Dedifferentiated amniotic fluid mesenchymal stem cell (primary cell): ENCODE measurements around the gene BOD1.

Source experiments
- DNase-seq: peaks from one replicate; pipeline ENCODE4 v3.0.0-alpha.2; 2016; ENCODE audit errors: extremely low spot score

BOD1 gene

DNA sequence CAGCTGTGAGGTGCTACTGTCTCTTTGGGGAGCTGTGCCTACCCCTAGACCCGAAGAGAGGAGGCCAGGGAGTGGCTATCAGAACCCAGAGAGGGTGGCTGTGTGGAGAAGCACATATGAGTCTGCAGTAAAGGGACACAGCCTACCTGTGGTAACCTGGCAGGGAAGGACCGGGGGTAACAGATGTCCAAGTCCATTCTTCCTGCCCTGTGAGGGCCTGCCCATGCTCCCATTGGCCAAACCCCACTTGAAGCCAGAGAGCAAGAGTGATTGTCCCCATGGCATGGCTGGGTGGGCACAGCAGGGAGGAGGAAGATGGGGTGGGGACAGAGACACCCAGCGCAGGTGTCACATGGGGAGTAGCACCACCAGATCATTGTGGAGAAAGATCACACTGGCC lies 39.3 kb downstream of the BOD1 start:
- DNase-seq, result no peak

DNA sequence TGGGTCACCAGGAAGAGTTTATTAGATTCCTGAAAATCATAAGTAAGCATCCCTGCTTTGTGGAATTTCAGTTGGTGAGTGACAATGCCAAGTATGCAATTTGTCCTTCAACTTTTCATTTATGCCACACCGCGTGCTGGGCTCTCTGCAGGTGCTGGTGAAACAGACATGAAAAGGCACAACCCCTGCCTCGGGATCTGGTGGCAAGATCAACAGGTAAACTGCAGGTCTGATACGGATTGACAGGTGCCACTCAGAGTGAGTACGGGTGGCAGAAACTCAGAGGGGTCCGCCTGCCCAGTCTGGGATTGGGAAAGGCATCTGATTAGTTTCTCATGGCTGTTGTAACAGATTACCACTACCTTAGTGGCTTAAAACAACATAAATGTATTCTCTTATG lies 40.5 kb downstream of the BOD1 start:
- no peak for DNase-seq

DNA sequence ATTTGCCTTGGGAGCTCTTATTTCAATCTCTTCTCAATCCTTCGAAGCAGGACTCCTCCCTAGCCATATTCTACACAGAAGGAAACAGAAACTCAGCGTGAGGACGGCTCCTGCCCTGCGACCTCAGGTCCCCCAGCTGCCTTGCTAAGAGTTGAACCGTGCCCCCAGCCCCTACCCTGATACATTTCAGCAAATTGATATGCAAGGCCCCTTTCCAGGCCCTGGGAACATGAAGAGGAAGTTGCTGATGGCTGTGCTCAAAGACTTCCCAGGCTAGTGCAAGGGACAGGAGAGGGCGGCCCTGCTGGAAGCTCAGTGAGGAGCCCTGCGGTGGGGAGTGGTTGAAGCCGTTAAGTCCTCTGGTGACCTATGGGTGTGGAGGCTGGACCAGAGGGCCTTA lies 41.5 kb downstream of the BOD1 start:
- no peak for DNase-seq

DNA sequence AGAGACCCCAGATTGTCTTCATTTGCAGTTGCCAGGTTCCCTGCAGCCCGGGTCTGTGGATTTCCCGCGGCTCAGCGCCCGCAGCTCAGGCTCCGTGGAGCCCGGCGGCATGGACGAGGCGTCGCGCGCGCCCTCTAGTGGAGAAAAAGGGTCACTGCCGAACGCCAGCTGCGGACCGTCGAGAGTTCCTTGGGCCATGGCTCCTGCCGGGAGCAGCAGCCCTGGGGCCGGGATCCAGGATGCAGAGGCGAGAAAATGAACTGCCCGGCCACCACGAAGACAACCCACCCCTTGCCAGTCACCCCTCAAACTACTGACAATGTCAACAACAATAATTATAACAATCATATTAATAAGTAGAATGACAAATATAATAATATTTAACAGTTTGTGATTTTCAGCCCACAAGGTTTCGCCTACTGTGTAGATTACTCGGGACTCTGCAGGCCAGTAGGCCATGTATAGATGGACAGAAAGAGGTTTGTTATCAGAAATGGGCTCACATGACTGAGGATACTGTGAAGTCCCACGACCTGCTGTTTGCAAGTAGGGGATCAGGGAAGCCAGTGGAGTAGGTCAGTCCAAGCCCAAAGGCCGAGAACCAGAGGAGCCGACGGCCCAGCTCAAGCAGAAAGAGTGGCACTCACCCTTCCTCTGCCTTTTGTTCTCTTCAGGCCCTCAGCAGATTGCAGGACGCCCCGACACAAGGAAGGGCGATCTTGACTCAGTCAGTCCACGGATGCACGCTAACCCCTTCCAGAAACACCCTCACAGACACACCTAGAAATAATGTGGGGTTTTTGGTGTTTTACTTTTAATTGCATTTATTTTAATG lies 43.1 kb downstream of the BOD1 start:
- peak; percentile 69 for DNase-seq

DNA sequence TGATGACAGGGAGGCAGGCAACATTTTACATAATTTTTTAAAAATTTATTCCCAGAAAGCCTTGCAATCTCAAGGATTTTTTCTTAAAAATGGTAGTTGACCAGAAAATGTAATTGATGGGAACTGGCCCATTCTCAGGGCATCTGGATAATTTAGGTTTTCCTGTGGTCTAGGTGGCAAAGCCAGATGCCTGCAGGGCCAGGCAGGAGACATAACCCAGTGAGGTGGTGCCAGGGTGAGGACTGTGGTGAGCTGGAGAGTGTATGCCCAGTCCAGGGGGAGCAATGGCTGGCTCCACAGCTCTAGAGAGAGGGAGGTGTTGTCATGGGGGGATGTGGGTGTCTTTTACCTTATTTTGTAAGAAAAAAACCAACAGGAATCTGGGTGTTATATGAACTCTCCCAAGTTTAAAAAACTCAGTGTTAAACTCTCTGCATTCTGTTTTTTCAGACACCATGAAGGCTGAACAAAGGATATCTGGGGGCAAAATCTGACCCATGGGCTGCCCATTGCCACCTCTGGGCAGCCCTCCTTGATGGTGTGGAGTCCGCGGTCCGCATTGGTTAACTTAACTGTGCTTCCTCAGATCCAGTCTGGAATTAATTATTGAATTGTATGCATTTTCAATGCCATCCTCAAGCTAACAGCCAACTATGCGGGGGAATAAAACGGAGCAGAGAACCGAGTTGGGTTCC lies 43.9 kb downstream of the BOD1 start:
- DNase-seq, result no peak

DNA sequence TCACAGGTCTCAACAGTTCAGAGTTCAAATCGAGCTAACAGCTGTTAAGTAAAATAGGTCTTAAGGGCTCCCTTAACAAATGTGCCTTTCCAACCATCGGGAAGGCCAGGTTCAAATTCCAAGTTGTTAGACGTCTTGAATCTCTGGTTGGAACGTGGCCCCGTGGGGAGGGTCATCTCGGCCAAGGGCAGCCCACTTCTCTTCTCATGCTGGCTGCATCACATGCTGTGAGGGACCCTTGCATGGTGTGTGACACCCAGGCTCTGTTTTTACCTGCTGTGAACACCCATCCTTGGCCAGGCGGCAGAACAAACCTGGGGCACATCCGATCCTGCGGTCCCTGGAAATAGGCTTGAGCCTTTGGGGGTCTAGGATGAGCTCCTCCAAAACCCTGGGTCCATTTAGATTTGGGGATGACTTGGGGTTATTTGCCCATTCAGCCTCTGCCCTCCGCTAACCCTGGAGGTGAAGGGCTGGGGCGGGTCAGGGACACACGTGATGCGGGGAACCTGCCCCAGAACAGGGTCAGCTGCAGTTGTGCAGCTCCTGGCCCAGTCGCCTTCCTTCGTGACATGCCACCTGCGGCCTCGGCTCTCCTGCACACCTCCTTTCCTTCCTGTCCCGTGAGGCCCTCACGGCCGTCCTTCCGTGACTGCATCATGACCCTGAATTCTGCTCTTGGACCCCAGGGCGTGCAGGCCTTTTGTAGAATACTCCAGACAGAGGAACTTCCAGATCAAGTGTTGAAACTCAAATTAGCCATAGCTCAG lies 45.9 kb downstream of the BOD1 start:
- no peak for DNase-seq

DNA sequence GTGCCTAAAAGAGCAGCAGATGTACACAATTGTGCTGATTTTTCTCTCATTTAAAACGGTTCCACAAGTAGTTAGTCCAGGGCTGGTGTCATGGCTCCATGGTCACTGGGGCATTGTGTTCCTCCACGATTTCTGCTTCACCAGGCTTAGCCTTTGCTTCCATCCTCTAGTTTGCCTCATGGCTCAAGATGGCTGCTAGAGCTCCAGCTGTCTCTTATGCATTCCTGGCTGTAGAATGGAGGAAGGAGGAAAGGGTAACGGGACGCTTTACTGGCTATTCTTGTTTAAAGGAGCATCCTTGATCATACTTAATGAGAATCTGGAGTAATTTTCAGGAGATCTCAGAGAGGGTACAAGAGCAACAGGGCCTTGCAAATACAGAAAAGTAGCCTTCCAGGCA lies 47.7 kb downstream of the BOD1 start:
- no peak for DNase-seq

DNA sequence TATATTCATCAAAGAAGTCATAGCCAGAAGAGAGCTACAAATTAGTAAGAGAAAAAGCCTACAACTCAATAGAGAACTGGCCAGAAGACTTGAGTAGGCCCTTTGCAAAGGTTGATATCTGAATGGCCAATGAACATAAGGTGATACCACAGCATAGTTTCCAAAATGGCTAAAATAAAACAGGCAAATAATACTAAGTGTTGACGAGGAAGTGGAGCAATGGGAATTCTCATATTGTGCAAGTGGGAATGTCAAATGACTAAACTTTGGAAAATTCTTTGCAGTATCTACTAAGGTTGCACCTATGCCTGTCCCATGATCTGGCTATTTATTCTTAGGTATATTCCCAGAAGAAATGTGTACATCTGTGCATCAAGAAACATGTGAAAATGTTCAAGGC lies 48.3 kb downstream of the BOD1 start:
- DNase-seq, result no peak

DNA sequence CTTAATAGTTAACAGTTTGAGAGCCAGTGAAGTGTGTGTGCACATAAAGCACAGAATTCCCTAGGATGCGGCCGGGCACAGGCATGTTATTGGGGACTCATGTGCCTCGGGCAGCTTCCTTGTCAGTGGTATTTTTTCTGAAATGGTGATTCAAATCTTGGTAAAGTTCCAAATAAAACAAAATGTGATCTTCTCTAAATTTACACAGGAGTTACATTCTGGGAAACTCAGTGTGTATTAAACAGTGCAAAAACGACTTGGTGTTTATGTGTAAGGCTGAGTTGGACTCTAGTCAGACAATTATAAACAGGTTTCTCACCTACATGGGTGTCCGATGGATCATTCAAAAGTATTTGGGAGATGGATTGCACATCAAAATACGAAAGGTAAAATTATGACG lies 48.9 kb downstream of the BOD1 start:
- peak; percentile 69 for DNase-seq

DNA sequence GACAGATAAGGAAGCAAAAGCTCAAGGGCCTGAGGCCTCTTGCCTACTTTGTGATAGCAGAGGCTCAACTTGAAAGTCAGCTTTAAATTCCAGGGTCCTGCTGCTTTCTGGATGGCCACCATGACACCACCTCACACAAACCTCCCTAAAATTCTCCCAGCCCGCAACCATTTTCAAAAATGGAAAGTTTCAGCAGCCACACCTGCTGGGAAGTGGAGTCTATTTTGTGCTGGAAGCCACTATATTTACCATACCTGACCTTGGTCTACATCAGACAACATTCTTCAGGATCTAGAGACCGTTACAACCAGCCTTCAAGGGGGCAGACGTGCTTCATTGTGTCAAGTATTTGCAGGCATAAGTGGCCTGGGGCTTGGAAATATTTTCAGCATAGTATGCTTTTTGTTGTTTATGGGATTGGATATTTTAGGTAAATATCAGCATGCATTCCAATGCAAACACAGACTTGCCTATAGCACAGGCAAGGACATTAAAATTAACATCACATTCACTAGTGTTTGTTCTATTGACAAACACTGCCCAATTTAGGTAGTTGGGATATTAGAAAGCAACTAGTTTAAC lies 50.9 kb downstream of the BOD1 start:
- no peak for DNase-seq

DNA sequence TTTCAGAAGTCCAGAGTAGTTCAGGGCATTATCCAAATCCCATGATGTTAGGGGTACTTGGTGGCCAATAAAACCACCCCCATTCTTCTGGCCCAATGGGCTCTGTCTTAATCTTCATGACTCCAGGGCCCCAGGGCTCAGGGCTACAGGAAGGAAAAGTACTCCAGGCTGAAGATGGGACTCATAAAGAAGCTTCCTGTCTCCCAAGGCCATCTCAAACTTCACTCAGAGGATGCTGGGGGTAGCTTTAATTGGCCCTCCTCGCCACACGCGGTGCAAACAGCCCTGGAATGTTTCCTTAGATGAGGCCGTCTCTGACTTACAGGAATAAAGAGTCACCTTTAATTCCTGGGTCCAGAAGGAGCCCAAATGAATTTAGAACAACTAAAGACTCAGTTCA lies 52.3 kb downstream of the BOD1 start:
- DNase-seq, result no peak

DNA sequence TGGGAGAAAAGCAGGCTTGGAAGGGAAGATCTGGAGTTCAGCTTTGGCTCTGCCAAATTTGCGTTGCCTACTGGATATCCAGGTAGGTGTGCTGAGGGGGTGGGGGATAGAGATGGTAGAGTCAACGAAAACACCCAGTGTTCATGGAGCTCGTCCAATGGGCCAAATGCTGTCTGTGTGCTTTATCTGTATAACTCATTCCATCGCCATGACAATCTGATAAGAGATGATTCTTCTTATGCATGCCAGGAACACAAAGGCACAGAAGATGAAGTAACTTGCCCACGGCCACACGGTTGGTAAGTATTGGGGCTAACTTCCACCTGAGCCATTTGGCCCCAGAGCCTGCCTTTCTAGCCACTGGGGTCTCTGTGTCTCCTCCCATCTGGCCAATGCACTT lies 53.2 kb downstream of the BOD1 start:
- DNase-seq, result no peak

DNA sequence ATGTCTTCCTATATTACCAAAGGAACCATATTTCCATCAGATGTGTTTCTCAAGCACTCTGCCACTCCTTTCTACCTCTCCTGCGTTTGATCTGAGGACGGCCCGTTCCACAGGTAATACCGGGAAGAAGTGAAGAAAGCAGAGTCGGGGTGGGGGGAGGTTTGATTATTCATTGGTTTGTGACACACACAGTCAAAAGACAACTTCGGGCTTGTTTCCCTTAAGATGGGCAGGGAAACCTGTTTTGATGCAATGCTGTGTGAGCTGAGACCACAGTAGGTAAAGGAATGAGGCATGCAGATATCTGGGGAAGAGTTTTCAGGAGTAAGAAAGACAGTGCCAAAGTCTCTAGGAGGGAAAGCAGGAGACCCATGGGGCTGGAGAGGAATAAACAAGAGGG lies 54.0 kb downstream of the BOD1 start:
- DNase-seq, result no peak
